ENCODE data around the gene OR1F1. TPM values are rescaled to one million over a fixed set of nuclear protein-coding genes. Genes with fewer than 3 reads are reported as not detected.
"Not testable (repeated sequence)": the region's sequence is repeated elsewhere in the genome, so short reads cannot be mapped to it uniquely, and the experiment has no call there.

Gene OR1F1
- polyA plus RNA-seq, 3 donors, result not detected

GRCh38 chr16:3149193-3149530 lies 38.8 kb upstream of the OR1F1 start:
- no peak for DNase-seq (ENCODE audit: extremely low read depth in 1 of 11, low read depth in 9 of 11, low spot score in 4 of 11)

DNA sequence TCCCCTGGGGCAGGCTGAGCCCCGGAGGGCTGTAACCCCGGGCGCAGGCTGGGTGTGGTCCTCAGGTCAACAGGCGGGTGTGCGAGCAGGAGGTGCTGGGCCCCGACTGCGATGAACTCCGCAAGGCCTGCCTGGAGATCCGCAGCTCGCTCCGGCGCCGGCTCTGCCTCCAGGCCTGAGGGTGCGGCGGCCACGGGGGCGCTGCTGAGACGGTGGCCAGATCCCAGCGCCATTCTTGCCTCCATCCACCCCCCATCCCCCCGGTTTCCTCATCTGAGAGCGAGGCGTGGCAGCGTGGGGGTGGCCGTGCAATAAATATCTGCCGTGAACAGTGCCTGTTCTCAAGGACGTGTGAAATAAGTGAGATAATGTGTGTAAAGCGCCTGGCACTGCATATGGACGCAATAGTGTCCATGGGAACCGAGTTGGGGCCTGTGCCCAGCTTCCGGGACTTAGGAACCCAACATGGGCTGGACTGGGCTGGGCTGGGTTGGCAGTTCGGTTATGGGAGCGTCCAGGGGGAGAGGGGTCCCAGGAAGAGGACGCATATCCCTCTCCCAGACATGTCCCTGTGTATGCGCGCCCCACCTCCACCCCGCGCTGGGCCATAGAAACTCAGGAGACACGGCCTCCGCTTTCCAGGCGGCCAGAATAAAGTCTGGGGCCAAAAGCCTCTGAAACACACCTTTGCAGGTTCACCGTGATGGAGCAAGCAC lies 38.2 kb upstream of the OR1F1 start:
- DNase-seq (ENCODE audit: extremely low read depth in 1 of 11, low read depth in 9 of 11, low spot score in 4 of 11), result no peak

GRCh38 chr16:3150346-3151218 lies 37.4 kb upstream of the OR1F1 start:
- DNase-seq (ENCODE audit: extremely low read depth in 1 of 11, low read depth in 9 of 11, low spot score in 4 of 11), result peak; percentile 88 to 98 (median 94)

DNA sequence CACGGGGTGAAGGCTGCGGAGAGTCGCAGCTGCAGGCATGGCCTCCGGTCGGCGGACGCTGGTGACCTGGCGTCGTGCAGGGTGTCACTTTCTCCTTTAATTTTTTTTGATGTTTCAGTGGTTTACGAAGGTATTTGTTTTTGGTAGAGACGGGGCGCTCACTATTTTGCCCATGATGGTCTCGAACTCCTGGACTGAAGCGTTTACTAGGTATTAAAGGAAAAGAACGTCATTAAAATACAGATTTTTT lies 36.1 kb upstream of the OR1F1 start:
- DNase-seq (ENCODE audit: extremely low read depth in 1 of 11, low read depth in 9 of 11, low spot score in 4 of 11), result no peak

- DNase-seq (ENCODE audit: extremely low read depth in 1 of 11, low read depth in 9 of 11, low spot score in 4 of 11), result peak in 7 of 11 donors; percentile 79 to 84 (median 82)
Measured at GRCh38 chr16:3152277-3152990, 35.6 kb upstream of the OR1F1 start.

- DNase-seq (ENCODE audit: extremely low read depth in 1 of 11, low read depth in 9 of 11, low spot score in 4 of 11), result no peak
Measured at GRCh38 chr16:3152991-3153368, 35.0 kb upstream of the OR1F1 start.

- no peak for DNase-seq (ENCODE audit: extremely low read depth in 1 of 11, low read depth in 9 of 11, low spot score in 4 of 11)
Measured at GRCh38 chr16:3155181-3155580, 32.8 kb upstream of the OR1F1 start.

DNA sequence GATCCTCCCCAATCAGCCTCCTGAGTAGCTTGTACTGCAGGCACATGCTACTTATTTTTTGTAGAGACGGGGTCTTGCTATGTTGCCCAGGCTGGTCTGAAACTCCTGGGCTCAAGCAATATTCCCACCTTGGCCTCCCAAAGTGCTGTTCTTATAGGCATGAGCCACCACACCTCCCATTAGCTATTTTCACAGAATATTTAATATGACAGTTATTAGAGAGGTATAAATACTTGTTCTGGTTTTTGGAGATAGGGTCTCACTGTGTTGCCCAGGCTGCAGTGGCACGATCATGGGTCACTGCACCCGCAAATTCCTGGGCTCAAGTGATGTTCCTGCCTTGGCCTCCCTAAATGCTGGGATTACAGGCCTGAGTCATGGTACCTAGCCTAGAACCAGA lies 32.0 kb upstream of the OR1F1 start:
- DNase-seq (ENCODE audit: extremely low read depth in 1 of 11, low read depth in 9 of 11, low spot score in 4 of 11), result no peak

DNA sequence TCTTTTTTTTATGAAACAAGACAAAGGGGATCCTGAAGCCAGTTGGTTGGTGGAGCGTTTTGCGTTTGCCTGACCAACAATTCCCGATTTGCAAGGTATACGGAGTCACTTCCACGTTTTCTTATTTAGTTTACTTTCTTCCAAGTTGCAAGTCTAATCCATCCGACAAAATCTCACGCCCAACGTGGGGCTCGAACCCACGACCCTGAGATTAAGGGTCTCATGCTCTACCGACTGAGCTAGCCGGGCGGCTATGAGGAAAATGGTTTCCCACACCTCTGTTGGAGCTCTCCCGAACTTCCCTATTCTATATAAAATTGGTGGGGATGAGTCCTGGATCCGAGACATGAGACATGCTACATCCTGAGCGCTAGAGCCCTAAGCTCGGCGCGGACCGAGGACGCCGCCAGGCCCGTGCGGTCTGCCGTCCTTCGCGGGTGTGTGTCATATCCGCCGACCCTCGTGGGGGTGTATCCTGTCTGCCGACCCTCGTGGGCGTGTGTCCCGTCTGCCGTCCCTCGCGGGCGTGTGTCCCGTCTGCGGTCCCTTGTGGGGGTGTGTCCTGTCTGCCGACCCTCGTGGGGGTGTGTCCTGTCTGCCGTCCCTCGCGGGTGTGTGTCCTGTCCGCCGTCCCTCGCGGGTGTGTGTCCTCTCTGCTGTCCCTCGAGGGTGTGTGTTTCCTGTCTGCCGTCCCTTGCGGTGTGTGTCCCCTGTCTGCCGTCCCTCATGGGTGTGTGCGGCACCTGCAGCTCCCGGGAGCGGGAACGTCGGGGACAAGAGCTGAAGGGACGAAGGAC lies 30.6 kb upstream of the OR1F1 start:
- DNase-seq (ENCODE audit: extremely low read depth in 1 of 11, low read depth in 9 of 11, low spot score in 4 of 11), result peak in 1 of 11 donors; percentile 56

GRCh38 chr16:3158026-3158509 lies 29.9 kb upstream of the OR1F1 start:
- no peak for DNase-seq (ENCODE audit: extremely low read depth in 1 of 11, low read depth in 9 of 11, low spot score in 4 of 11)

GRCh38 chr16:3158510-3159314 lies 29.3 kb upstream of the OR1F1 start:
- no peak for DNase-seq (ENCODE audit: extremely low read depth in 1 of 11, low read depth in 9 of 11, low spot score in 4 of 11)

- no peak for DNase-seq (ENCODE audit: extremely low read depth in 1 of 11, low read depth in 9 of 11, low spot score in 4 of 11)
Measured at GRCh38 chr16:3161235-3162018, 26.6 kb upstream of the OR1F1 start.

DNA sequence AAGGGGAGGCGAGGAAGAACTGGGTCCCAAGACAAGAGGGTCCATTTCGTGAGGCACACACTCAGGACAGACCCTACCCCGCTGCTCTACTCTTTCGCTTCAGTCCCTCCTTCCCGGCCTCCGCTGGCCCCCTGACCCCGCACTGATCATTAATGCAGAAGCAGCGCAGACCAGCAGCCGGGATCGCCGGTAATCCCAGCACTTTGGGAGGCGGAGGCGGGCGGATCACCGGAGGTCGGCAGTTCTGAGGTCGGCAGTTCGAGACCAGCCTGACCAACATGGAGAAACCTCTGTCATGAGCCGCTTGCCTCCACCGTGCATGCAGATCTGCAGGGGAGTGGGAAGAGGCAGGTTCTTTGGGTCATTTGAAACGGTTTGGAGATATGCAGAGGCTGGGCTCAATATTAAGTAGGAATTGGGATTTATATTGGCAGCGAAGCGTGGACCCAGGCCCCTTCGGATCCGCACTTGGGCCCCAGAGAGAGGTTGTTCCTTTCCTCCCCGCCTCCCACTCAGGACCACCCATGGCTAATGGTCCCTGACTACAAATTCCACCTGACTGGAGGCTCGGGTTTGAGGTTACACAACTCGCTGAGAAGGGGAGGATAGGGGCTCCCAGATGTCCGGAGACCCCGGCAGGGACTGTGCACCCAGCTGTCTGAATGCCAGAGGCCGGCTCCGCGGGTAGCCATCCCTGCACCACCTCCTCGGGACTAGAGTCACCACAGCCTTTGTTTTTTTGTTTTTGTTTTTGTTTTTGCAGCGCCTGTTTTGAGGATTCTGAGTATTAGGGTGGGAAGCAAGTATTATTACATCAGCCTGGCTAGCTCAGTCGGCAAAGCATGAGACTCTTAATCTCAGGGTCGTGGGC lies 23.6 kb upstream of the OR1F1 start:
- no peak for DNase-seq (ENCODE audit: extremely low read depth in 1 of 11, low read depth in 9 of 11, low spot score in 4 of 11)

GRCh38 chr16:3165111-3165822 lies 22.7 kb upstream of the OR1F1 start:
- no peak for DNase-seq (ENCODE audit: extremely low read depth in 1 of 11, low read depth in 9 of 11, low spot score in 4 of 11)

GRCh38 chr16:3166505-3166886 lies 21.5 kb upstream of the OR1F1 start:
- DNase-seq (ENCODE audit: extremely low read depth in 1 of 11, low read depth in 9 of 11, low spot score in 4 of 11), result no peak

DNA sequence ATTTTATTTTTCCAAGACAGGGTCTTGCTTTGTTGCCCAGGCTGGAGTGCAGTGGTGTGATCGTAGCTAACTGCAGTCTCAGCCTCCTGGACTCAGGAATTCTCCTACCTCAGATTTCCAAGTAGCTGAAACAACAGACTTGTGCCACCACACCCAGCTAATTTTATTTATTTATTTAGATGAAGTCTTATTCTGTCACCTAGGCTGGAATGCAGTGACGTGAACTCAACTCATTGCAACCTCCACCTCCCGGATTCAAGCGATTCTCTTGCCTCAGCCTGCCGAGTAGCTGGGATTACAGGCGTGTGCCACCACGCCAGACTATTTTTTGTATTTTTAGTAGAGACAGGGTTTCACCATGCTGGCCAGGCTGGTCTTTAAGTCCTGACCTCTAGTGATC lies 19.3 kb upstream of the OR1F1 start:
- not testable (repeated sequence) for DNase-seq (ENCODE audit: extremely low read depth in 1 of 11, low read depth in 9 of 11, low spot score in 4 of 11)

Measured in renal cortex interstitium (tissue), 11 donors.